Measurements from ENCODE around the gene CSMD2. TPM values are rescaled to one million over a fixed set of nuclear protein-coding genes. Genes with fewer than 3 reads are reported as not detected.

CSMD2 gene
- total and polyA plus RNA-seq, 2 of the 8 experiments (the other 6 are each of a cell fraction or from before 2014, with no cell fraction given), result 7.0 to 14.7 TPM

- TF ChIP-seq CHD7 (IDR thresholded peaks at IDR 0.05; ENCODE audit: insufficient replicate concordance, low read length) (no peak), SAP30 (IDR thresholded peaks at IDR 0.05; ENCODE audit: insufficient read depth, insufficient replicate concordance, low read length) (no peak), SP4 (IDR thresholded peaks at IDR 0.05; ENCODE audit: low read length) (no peak), CREB1 (IDR thresholded peaks at IDR 0.05) (no peak), KDM1A (IDR thresholded peaks at IDR 0.05; ENCODE audit: borderline replicate concordance, low read length) (no peak), MAFK (IDR thresholded peaks at IDR 0.05; ENCODE audit: low read depth, low read length) (no peak)
These were observed 151.9 kb downstream of the CSMD2 start (continued) for GRCh38 chr1:34013136-34013535.
